ENCODE measurements around the gene RAD51C.

Gene RAD51C

GRCh38 chr17:58660621-58661020, 31.8 kb upstream of the RAD51C start:
- H3K27ac ChIP-seq: no peak overlapping the region
- no peak for DNase-seq
- H3K9me3 ChIP-seq (ENCODE audit: severe bottlenecking): peaks cover 2% of the 10 kb centered on the region
- no peaks in the 10 kb centered on the region for H3K36me3 ChIP-seq
- no peak overlapping the region for H3K4me3 ChIP-seq (ENCODE audit: low read depth, low read length)
- TF ChIP-seq, protein P1, sequence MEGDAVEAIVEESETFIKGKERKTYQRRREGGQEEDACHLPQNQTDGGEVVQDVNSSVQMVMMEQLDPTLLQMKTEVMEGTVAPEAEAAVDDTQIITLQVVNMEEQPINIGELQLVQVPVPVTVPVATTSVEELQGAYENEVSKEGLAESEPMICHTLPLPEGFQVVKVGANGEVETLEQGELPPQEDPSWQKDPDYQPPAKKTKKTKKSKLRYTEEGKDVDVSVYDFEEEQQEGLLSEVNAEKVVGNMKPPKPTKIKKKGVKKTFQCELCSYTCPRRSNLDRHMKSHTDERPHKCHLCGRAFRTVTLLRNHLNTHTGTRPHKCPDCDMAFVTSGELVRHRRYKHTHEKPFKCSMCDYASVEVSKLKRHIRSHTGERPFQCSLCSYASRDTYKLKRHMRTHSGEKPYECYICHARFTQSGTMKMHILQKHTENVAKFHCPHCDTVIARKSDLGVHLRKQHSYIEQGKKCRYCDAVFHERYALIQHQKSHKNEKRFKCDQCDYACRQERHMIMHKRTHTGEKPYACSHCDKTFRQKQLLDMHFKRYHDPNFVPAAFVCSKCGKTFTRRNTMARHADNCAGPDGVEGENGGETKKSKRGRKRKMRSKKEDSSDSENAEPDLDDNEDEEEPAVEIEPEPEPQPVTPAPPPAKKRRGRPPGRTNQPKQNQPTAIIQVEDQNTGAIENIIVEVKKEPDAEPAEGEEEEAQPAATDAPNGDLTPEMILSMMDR (IDR thresholded peaks at IDR 0.05; ENCODE audit: low read depth, low read length): no peak
- no peaks in the 10 kb centered on the region for H3K27me3 ChIP-seq (ENCODE audit: insufficient read depth, low read depth, severe bottlenecking)

GRCh38 chr17:58661499-58661898, 30.9 kb upstream of the RAD51C start:
- DNase-seq: no peak
- Histone ChIP-seq H3K9me3 (ENCODE audit: severe bottlenecking) (peaks cover 2% of the 10 kb centered on the region), H3K27me3 (ENCODE audit: insufficient read depth, low read depth, severe bottlenecking) (no peaks in the 10 kb centered on the region), H3K36me3 (no peaks in the 10 kb centered on the region), H3K4me3 (ENCODE audit: low read depth, low read length) (no peak overlapping the region), H3K27ac (no peak overlapping the region)
- TF ChIP-seq, protein P1 (IDR thresholded peaks at IDR 0.05; ENCODE audit: low read depth, low read length): no peak

DNA sequence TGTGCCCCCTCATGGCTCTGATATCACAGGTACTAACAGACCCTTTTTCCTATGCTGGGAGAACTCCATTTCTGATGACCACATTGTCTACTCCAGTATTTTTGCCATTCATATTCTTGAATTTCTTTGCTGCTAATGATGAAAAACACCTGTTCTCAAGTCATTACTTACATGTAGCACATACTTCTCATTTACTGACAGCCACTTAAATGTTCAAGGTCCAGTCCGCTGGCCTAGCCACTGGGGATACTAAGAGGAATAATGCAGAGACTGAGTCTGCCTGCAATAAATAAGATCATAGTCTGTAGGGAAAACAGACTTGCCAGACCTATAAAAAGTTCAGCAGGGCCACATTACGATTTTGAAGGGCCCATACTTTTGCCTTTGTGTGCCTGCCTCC, 28.1 kb upstream of the RAD51C start:
- Histone ChIP-seq H3K9me3 (ENCODE audit: severe bottlenecking) (peaks cover 2% of the 10 kb centered on the region), H3K27me3 (ENCODE audit: insufficient read depth, low read depth, severe bottlenecking) (no peaks in the 10 kb centered on the region), H3K36me3 (no peaks in the 10 kb centered on the region), H3K4me3 (ENCODE audit: low read depth, low read length) (no peak overlapping the region), H3K27ac (no peak overlapping the region)
- TF ChIP-seq, protein P1 (IDR thresholded peaks at IDR 0.05; ENCODE audit: low read depth, low read length): no peak
- no peak for DNase-seq

- TF ChIP-seq, protein P1 (IDR thresholded peaks at IDR 0.05; ENCODE audit: low read depth, low read length): no peak
- H3K27ac ChIP-seq: no peak overlapping the region
- H3K27me3 ChIP-seq (ENCODE audit: insufficient read depth, low read depth, severe bottlenecking): no peaks in the 10 kb centered on the region
- no peaks in the 10 kb centered on the region for H3K36me3 ChIP-seq
- no peak for DNase-seq
- no peaks in the 10 kb centered on the region for H3K9me3 ChIP-seq (ENCODE audit: severe bottlenecking)
- no peak overlapping the region for H3K4me3 ChIP-seq (ENCODE audit: low read depth, low read length)
Measured at GRCh38 chr17:58665946-58666857, 26.2 kb upstream of the RAD51C start.

DNA sequence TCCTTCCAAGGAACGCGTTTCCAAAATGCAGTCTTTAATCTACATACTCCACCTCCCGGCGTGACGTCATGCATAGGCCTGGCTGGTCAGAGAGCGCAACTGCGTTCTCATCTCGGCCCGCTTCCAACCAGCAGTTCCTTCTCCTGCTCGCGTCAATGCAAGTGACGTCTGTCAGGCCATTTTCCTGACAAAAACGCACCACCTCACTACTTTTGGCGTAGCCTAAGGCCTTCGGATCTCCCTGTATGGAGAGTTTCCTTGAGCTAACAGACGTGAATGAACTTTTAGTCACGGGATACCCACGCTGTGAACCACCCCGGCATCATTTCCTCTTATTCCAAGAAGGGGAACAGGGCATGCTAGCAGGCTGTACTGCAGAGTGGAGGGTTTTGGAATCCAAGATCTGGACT, 25.5 kb upstream of the RAD51C start:
- TF ChIP-seq, protein P1 (IDR thresholded peaks at IDR 0.05; ENCODE audit: low read depth, low read length): no peak
- no peak overlapping the region for H3K27ac ChIP-seq
- no peaks in the 10 kb centered on the region for H3K36me3 ChIP-seq
- H3K4me3 ChIP-seq (ENCODE audit: low read depth, low read length): no peak overlapping the region
- H3K27me3 ChIP-seq (ENCODE audit: insufficient read depth, low read depth, severe bottlenecking): no peaks in the 10 kb centered on the region
- DNase-seq: no peak
- no peaks in the 10 kb centered on the region for H3K9me3 ChIP-seq (ENCODE audit: severe bottlenecking)

All from WERI-Rb-1 (cell line).